Left hindlimb (tissue), 1 donor: ENCODE measurements around the gene PLCB1.
"Not testable (repeated sequence)": the region's sequence is repeated elsewhere in the genome, so short reads cannot be mapped to it uniquely, and the experiment has no call there.

Source experiments
- DNase-seq: peaks from one replicate; pipeline ENCODE4 v3.0.0-alpha.2; 2018

The PLCB1 gene

DNA sequence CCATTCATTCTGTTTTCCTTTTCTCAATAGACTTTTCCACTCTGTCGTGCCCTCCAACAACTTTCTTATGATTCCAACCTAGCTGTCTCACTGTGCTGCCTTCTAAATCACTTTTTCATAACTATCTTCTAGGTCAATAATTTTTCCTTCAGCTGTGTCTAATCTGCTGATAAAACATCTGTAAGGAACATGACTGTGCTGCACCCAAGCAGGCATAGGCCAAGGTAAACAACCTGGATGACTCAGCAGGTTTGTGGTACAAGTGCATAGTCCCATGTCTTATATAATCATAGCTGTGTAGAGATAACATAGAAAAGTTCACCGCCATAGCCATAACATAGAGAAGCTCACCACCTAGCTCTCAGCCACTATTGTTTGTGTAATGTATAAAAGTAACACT, 332.3 kb downstream of the PLCB1 start:
- no peak for DNase-seq

DNA sequence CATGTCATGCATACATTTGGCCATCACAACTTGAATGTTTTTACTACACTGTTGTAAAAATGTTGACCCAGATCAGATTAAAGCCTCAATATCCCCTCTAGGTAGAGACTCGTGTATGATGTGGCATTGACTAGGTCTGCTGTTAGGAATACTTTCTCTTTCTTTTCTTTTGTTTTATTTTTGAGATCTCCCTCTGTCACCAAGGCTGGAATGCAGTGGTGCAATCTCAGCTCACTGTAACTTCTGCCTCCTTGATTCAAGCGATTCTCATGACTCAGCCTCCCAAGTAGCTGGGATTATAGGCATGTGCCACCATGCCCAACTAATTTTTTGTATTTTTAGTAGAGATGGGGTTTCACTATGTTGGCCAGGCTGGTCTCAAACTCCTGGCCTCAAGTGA, 334.7 kb downstream of the PLCB1 start:
- DNase-seq = not testable (repeated sequence)

DNA sequence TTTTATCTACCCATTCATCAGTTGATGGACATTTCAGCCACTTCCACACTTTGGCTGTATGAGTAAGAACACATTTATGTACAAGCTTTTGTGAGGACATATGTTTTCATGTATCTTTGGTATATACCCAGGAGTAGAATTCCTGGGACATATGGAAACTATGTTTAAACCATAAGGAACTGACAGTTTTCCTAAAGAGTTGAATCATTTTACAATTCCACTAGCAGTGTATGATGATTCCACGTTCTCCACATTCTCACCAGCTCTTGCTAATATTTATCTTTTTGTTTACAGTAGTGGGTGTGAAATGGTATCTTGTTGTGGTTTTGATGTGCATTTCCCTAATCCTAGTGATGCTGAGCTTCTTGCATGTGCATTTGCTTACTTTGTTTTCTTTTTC, 338.1 kb downstream of the PLCB1 start:
- DNase-seq = no peak

DNA sequence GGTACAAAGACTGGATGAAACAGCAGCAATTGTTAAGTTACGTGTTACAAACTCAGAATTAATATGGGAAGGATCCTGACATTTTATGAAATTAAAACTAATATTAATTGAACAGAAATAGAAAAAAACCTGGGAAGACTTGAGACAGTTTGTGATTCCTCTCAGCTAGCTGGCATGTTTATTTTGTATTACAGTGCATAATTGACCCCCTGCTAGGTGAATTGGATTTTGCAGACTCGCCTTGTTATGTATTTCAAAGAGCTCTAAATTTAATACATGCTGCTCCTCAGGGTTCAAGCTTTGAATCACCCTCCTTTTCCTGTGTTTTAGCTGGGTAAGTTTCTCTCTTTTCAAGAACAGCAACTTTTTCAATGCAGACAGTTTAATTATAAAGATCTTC, 339.4 kb downstream of the PLCB1 start:
- DNase-seq = no peak

- DNase-seq = no peak
These were observed 341.4 kb downstream of the PLCB1 start for GRCh38 chr20:8473459-8473858.

DNA sequence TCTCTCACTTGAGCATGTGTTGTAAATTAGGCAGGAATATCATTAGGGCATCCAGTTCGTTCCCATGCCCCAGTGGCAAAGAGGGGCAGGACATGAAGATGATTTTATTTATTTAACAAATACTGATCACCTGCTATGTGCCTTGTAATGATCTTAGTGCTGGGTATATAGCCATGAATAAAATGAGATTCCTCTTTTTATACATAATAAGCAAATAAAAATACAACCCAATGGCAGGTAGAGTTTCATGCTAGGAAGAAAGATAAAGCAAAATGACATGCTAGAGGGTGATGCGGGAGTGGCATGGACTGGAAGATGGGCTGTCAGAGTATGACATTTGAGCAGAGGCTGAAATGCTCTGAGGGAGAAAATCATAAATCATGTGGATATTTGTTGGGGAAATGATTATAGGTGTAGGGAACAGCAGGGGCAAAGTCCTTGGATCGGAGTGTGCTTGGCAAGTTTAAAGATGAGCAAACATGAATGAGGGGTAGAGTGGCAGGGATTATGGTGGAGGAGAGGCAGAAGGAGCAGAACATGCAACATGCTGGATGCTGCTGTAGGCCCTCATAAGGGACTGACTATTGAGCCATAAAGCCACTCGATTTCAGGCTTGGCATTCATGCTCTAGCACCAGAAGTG, 342.1 kb downstream of the PLCB1 start:
- DNase-seq = no peak

DNA sequence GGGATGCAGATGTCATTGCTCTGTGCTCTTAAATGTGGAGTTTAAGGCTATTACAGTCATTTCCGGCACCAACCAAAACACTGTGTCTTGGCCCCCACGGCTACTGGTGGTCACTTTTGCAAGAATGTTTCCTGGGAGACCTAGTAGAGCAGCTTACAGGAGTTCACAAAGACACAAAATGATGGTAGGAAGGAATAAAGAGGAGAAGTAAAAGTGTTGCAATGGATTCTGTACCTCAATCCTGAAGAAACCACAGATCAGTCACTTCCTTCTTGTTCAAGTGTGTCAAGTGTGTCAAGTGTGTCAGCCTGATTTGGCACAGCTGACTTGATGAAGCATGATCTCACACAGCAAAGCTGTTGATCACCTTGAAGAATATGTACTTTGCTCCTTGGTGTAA, 344.0 kb downstream of the PLCB1 start:
- DNase-seq = no peak

- DNase-seq = no peak
These were observed 348.5 kb downstream of the PLCB1 start for GRCh38 chr20:8480597-8480996.

- DNase-seq = no peak
These were observed 355.6 kb downstream of the PLCB1 start for GRCh38 chr20:8487696-8488095.

GRCh38 chr20:8489094-8489883, 357.2 kb downstream of the PLCB1 start:
- peak; percentile 58 for DNase-seq

DNA sequence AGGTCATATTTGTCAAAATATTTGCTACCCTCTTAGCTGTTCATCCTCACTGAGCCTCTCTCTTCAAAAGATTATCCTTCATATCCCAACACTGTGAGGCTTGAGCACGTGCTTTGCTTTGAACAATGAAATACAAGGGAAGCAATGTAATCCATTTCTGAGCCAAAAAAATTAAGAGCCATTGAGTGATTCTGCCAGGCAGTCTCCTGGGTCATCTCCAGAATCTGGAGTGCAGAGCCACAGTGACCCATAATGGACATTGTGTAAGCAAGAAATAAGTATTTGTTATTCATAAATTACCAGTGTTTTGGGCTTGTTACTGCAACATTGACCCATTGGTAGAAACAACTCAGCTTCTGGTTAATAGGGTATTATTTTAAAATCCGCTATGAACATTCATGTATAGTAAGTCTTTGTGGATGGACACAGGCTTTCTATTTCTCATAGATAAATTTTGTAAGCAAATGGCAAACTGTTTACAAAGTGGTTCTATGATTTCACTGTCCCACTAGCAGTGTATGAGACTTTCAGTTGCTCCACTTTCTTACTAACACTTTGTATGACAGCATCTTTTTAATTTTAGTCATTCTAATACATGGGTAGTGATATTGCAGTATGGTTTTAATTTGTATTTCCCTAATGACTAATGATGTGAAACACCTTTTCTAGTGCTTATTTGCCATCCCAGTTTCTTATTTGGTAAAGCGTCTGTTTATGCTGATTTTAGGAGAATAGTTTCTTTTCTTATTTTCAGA, 358.2 kb downstream of the PLCB1 start:
- no peak for DNase-seq

DNA sequence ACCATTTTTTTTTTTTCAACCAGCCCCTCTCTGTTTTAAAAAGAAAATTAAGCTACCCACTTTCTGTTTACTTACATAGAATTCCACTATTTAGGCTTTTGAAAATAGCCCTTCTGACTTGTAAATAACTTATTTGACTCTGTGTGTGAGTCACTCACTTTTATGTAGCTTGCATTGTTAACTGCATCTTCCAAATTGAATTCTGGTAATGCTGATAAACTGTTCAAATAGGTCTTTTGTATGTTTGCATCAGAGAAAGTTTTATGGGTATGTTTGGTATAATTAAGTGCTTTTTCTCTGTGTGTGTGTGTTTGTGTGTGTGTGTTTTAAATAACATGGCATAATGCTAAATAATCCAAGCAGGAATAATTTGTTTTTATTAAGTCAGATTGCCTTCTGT, 360.1 kb downstream of the PLCB1 start:
- no peak for DNase-seq

- DNase-seq = no peak
These were observed 366.5 kb downstream of the PLCB1 start for GRCh38 chr20:8498571-8498970.

GRCh38 chr20:8504030-8504429, 372.0 kb downstream of the PLCB1 start:
- DNase-seq = no peak

GRCh38 chr20:8505476-8506200, 373.6 kb downstream of the PLCB1 start:
- DNase-seq = no peak

DNA sequence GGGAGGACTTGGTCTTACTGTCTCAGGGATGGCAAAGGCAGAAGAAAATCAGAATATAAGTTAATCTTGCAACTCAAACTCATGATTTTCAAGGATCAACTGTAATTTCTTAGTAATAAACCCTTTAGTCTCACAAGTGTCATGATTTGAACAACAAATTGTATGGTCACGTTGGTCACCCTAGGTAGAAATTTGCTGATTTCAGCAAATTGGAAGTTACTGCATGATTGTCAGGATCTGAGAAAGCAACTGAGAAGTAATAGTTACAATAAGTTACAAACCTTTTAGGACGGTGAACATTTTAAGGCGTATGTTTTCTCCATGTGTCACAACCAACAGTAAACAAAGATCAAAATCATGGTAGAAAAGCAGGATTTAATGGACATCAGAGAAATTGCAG, 375.2 kb downstream of the PLCB1 start:
- no peak for DNase-seq

DNA sequence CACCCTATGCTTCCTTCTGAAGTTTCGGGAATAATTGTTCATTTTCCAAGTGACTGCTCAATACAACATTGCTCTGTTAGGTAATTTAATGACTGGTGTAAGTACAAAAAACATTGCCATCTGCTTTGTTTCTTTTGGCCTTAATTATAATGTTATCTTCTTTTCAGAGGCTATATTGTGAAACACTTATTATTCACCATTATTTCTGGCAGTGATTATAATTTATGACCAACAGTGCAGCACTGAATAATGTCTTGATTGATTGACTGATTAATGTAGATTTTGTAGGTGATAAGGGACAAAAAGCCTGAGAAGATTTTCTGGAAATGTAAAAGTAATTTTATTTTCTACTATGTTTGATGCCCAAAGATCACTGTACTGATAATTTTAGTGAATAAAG, 377.7 kb downstream of the PLCB1 start:
- DNase-seq = no peak

GRCh38 chr20:8510808-8511207, 378.7 kb downstream of the PLCB1 start:
- no peak for DNase-seq

DNA sequence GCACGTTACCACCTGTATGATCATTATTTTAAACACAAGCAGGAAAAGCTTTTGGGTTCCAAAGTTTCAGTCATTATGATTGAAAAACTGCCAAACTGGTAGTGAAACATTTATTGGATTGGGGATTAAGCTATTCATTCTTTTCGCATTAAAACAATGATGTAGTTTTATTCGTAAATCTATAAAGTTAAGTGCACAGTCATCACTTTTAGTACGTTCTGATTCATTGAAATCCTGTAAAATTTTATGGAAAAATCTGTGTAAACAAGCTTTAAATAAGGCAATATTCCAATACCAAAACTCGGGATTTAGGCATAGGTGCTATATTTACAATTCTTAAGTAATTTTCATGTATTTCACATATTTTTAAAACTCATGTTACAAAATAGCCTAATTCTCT, 379.9 kb downstream of the PLCB1 start:
- no peak for DNase-seq

DNA sequence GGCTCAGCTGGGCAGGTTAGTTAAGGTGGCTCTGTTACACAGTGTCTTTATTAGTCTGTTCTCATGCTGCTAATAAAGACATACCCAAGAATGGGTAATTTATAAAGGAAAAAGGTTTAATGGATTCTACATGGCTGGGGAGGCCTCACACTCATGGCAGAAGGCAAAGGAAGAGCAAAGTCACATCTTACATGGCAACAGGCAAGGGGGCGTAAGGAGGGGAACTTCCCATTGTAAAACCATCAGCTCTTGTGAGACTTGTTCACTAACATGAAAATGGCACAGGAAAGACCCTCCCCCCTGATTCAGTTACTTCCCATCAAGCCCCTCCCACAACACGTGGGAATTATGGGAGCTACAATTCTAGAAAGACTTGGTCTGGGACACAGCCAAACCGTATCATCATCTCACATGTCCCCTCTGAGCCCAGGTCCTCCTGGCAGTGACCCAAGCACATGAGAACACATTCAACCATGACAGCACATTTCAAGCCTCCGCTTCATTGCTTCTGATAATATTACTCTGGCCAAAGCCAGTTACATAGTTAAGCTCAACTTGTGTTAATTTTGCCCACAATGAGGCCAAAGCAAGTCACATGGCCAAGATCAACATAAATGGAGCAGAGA, 383.9 kb downstream of the PLCB1 start:
- no peak for DNase-seq

- DNase-seq = no peak
These were observed 386.8 kb downstream of the PLCB1 start for GRCh38 chr20:8518878-8519277.

- no peak for DNase-seq
These were observed 387.8 kb downstream of the PLCB1 start for GRCh38 chr20:8519887-8520286.

GRCh38 chr20:8522168-8522567, 390.1 kb downstream of the PLCB1 start:
- DNase-seq = no peak
